Ovary (tissue), 9 donors: ENCODE data around the gene B3GNT9. TPM values are rescaled to one million over a fixed set of nuclear protein-coding genes. Genes with fewer than 3 reads are reported as not detected.

Experiments
- DNase-seq, 5 donors: peaks; one replicate each; pipeline ENCODE4 v3.0.0-alpha.2; 2019 to 2020
- H3K27ac ChIP-seq, 2 donors: fragments of 200-600 bp; one replicate each; pipeline versions ENCODE4 v1.5.1 to v1.8.0; 2019 to 2022
- H3K27me3 ChIP-seq: fragments of 200-600 bp; one replicate; pipeline ENCODE4 v1.8.0; 2022
- H3K36me3 ChIP-seq: fragments of 200-600 bp; sonication (generic); one replicate; pipeline ENCODE4 v1.5.1; 2019
- H3K4me1 ChIP-seq: one replicate; pipeline ENCODE4 v1.8.1; 2013; ENCODE audit warnings: mild to moderate bottlenecking, moderate library complexity; ENCODE audit not compliant: insufficient read depth
- H3K4me3 ChIP-seq: fragments of 200-600 bp; sonication (generic); one replicate; pipeline ENCODE4 v1.5.1; 2017
- H3K9me3 ChIP-seq, 2 donors: fragments of 200-600 bp in 1 of 2; sonication (generic) in 1 of 2; one replicate each; pipeline versions ENCODE4 v1.5.1 to v1.8.1; 2013 to 2019; ENCODE audit warnings: mild to moderate bottlenecking in 1 of 2, moderate library complexity in 1 of 2
- CTCF ChIP-seq, 3 donors: fragments of 450-650 bp in 2 of 3; fragments of 200-600 bp in 1 of 3; IDR thresholded peaks; one replicate each; pipeline versions ENCODE4 v1.5.1 to v1.8.0; 2016 to 2022; ENCODE audit warnings: antibody characterized with exemption in 3 of 3, mild to moderate bottlenecking in 1 of 3
- EP300 ChIP-seq: sonication (generic); formaldehyde crosslinking; IDR thresholded peaks from one replicate; pipeline ENCODE4 v1.6.1; 2017; ENCODE audit warnings: antibody characterized with exemption
- POLR2A ChIP-seq: fragments of 450-650 bp; IDR thresholded peaks from one replicate; pipeline ENCODE4 v1.6.1; 2017; ENCODE audit warnings: antibody characterized with exemption, mild to moderate bottlenecking, moderate library complexity
- WGBS, 3 donors: extraction: QIAGEN DNeasy Blood & Tissue Kit in 1 of 3; methylation state at CpG; one replicate each; pipeline versions ENCODE4 v1.1.5 to v1.1.7; 2013 to 2017; 5-methylcytosine and 5-hydroxymethylcytosine counted together
- intact Hi-C, 4 donors: fragments of 100-400 bp; cut with DNase I; formaldehyde crosslinking; loops; one replicate each; pipeline versions ENCODE4 v1.11.0 to v1.15.1; 2022 to 2023
- polyA plus RNA-seq, 2 donors: library from polyadenylated mRNA; stranded (reverse); fragments of 200-250 nt in 1 of 2; fragments of 350-450 nt in 1 of 2; fragmentation: Illumina TruSeq in 1 of 2; extraction: RNeasy Lipid Tissue Mini Kit (QIAGEN cat#74804) in 1 of 2; gene quantifications; one replicate each; pipeline ENCODE4 v1.2.3, GENCODE V29; 2013 to 2014
- total RNA-seq, 7 donors: library from RNA; depleted of rRNA in 2 of 7; stranded (reverse); fragments of >200 nt in 2 of 7; fragmentation: NEBNext Ultra II Directional in 3 of 7; extraction: Animal tissue kit (Norgen Biotek cat#: 25700) in 3 of 7; gene quantifications; one replicate each; pipeline versions ENCODE4 v1.1.0 to v1.2.4, GENCODE V29; 2016 to 2023
- donor health status: DM: no; HTN: no; CAD: no; lungs with moderate emphysema.
- donor health status: DM: no; HTN: no; CAD: no.
- donor health status: Bipolar disorder and iron deficiency.
- donor health status: DM: yes; HTN: yes; CAD: no.
- donor health status: DM: no; HTN: no; CAD: no.
- donor health status: DM: yes; HTN: yes; CAD: no.

The B3GNT9 gene
- total and polyA plus RNA-seq, 9 donors = 11.1 to 45.7 (median 27.6) TPM

GRCh38 chr16:67190448-67191399, 39.9 kb upstream of the B3GNT9 start:
- H3K27ac ChIP-seq = no peak overlapping the region
- 57 to 73% (median 64%) methylated on average over 13 of the region's 13 CpGs for WGBS, 3 donors
- no peaks in the 10 kb centered on the region for H3K9me3 ChIP-seq
- TF ChIP-seq CTCF (IDR thresholded peaks at IDR 0.05) = no peak
- no peak for TF ChIP-seq EP300
- TF ChIP-seq POLR2A = no peak
- no peak overlapping the region for H3K4me3 ChIP-seq
- peaks cover 10% of the 10 kb centered on the region for H3K4me1 ChIP-seq
- DNase-seq = no peak
- H3K27me3 ChIP-seq = no peaks in the 10 kb centered on the region
- intact Hi-C loops = no loop called here
- no peaks in the 10 kb centered on the region for H3K36me3 ChIP-seq

- Histone ChIP-seq H3K27me3 (no peaks in the 10 kb centered on the region), H3K36me3 (no peaks in the 10 kb centered on the region), H3K27ac (no peak within 1 kb of the TSS), H3K9me3 (no peaks in the 10 kb centered on the region), H3K4me3 (no peak within 1 kb of the TSS), H3K4me1 (peaks cover 13% of the 10 kb centered on the region)
- intact Hi-C loops = no loop called here
- DNase-seq = no peak
- 6 to 18% (median 14%) methylated on average over 6 of the region's 6 CpGs for WGBS, 3 donors
- TF ChIP-seq CTCF (IDR thresholded peaks at IDR 0.05) (no peak), EP300 (no peak), POLR2A (no peak)
These were observed 39.2 kb upstream of the B3GNT9 start, which contains the start of gene EXOC3L1 for GRCh38 chr16:67190041-67190440. Gene EXOC3L1 (minus strand): TSS chr16:67190136. CDS start chr16:67189676, 460 bp downstream.

GRCh38 chr16:67188798-67189197, 38.0 kb upstream of the B3GNT9 start:
- Histone ChIP-seq H3K27ac (no peak overlapping the region), H3K9me3 (no peaks in the 10 kb centered on the region), H3K4me1 (peaks cover 14% of the 10 kb centered on the region), H3K27me3 (no peaks in the 10 kb centered on the region), H3K4me3 (no peak overlapping the region), H3K36me3 (no peaks in the 10 kb centered on the region)
- TF ChIP-seq EP300 (no peak), CTCF (IDR thresholded peaks at IDR 0.05) (no peak), POLR2A (no peak)
- peak in 1 of 5 donors; percentile 33 for DNase-seq
- WGBS, 3 donors = 86 to 91% (median 90%) methylated on average over 15 of the region's 15 CpGs
- intact Hi-C loops = loop anchor here in 1 of 4 donors (10.0 kb wide), 1 partner anchor 214 kb away; no protein-coding TSS in a partner anchor

GRCh38 chr16:67188323-67188722, 37.5 kb upstream of the B3GNT9 start:
- H3K9me3 ChIP-seq = no peaks in the 10 kb centered on the region
- no peak for TF ChIP-seq CTCF (IDR thresholded peaks at IDR 0.05)
- TF ChIP-seq POLR2A = no peak
- TF ChIP-seq EP300 = no peak
- peaks cover 13% of the 10 kb centered on the region for H3K4me1 ChIP-seq
- H3K27me3 ChIP-seq = no peaks in the 10 kb centered on the region
- H3K4me3 ChIP-seq = no peak overlapping the region
- DNase-seq = no peak
- H3K27ac ChIP-seq = no peak overlapping the region
- no peaks in the 10 kb centered on the region for H3K36me3 ChIP-seq
- WGBS, 3 donors = 53 to 70% (median 62%) methylated on average over 4 of the region's 4 CpGs
- intact Hi-C loops = loop anchor here in 1 of 4 donors (10.0 kb wide), 1 partner anchor 214 kb away; no protein-coding TSS in a partner anchor
